ENCODE data around the gene CCDC158. TPM values are rescaled to one million over a fixed set of nuclear protein-coding genes. Genes with fewer than 3 reads are reported as not detected.
A peak's percentile ranks its signal among the peaks of the same experiment; 100 is the strongest.
"Not testable (repeated sequence)": the region's sequence is repeated elsewhere in the genome, so short reads cannot be mapped to it uniquely, and the experiment has no call there.

Gene CCDC158
- not detected in 2 replicates for total RNA-seq (2014; rRNA removed; shearing (Covaris generic))

- no peak for DNase-seq (ENCODE audit: low spot score)
These were observed at the start of gene CCDC158 for GRCh38 chr4:76420762-76421581. CCDC158 (minus strand) TSS chr4:76421141; CDS start chr4:76403207, 17,934 bp downstream.

- DNase-seq (ENCODE audit: low spot score) = no peak
These were observed 49.6 kb upstream of the CCDC158 start for GRCh38 chr4:76470532-76470931.

GRCh38 chr4:76470064-76470463, 49.1 kb upstream of the CCDC158 start:
- DNase-seq (ENCODE audit: low spot score) = no peak

- no peak for DNase-seq (ENCODE audit: low spot score)
These were observed 42.6 kb upstream of the CCDC158 start for GRCh38 chr4:76463568-76463967.

- DNase-seq (ENCODE audit: low spot score) = no peak
These were observed 38.4 kb upstream of the CCDC158 start for GRCh38 chr4:76459291-76459723.

GRCh38 chr4:76458825-76459224, 37.9 kb upstream of the CCDC158 start:
- DNase-seq (ENCODE audit: low spot score) = no peak

GRCh38 chr4:76458297-76458696, 37.4 kb upstream of the CCDC158 start:
- no peak for DNase-seq (ENCODE audit: low spot score)

- DNase-seq (ENCODE audit: low spot score) = no peak
These were observed 36.9 kb upstream of the CCDC158 start for GRCh38 chr4:76457885-76458284.

GRCh38 chr4:76454073-76454472, 33.1 kb upstream of the CCDC158 start:
- not testable (repeated sequence) for DNase-seq (ENCODE audit: low spot score)

GRCh38 chr4:76453232-76453631, 32.3 kb upstream of the CCDC158 start:
- DNase-seq (ENCODE audit: low spot score) = no peak

GRCh38 chr4:76449833-76450232, 28.9 kb upstream of the CCDC158 start:
- DNase-seq (ENCODE audit: low spot score) = no peak

- no peak for DNase-seq (ENCODE audit: low spot score)
These were observed 28.4 kb upstream of the CCDC158 start for GRCh38 chr4:76449362-76449767.

- DNase-seq (ENCODE audit: low spot score) = no peak
These were observed 27.3 kb upstream of the CCDC158 start for GRCh38 chr4:76448211-76448610.

- no peak for DNase-seq (ENCODE audit: low spot score)
These were observed 26.5 kb upstream of the CCDC158 start for GRCh38 chr4:76447393-76447851.

- no peak for DNase-seq (ENCODE audit: low spot score)
These were observed 25.0 kb upstream of the CCDC158 start for GRCh38 chr4:76445911-76446310.

- DNase-seq (ENCODE audit: low spot score) = no peak
These were observed 22.4 kb upstream of the CCDC158 start for GRCh38 chr4:76443376-76443775.

GRCh38 chr4:76442807-76443206, 21.9 kb upstream of the CCDC158 start:
- no peak for DNase-seq (ENCODE audit: low spot score)

- no peak for DNase-seq (ENCODE audit: low spot score)
These were observed 20.9 kb upstream of the CCDC158 start for GRCh38 chr4:76441881-76442280.

- no peak for DNase-seq (ENCODE audit: low spot score)
These were observed 18.6 kb upstream of the CCDC158 start for GRCh38 chr4:76439491-76439890.

GRCh38 chr4:76435528-76436319, 14.8 kb upstream of the CCDC158 start:
- no peak for DNase-seq (ENCODE audit: low spot score)

- peak; percentile 18 for DNase-seq (ENCODE audit: low spot score)
These were observed 14.1 kb upstream of the CCDC158 start, which contains the start of gene SHROOM3 for GRCh38 chr4:76434901-76435527. SHROOM3 (plus strand) TSS chr4:76435229; CDS start chr4:76436053, 824 bp downstream.

Measured in H4 (cell line).